Measurements from ENCODE around the gene ADAP1. TPM values are rescaled to one million over a fixed set of nuclear protein-coding genes. Genes with fewer than 3 reads are reported as not detected.

ADAP1 gene
- total RNA-seq, 1 donor: 1.3 TPM

- TF ChIP-seq CTCF (IDR thresholded peaks at IDR 0.05; ENCODE audit: insufficient read depth, low read depth, low read length): no peak
- no peak overlapping the region for H3K4me3 ChIP-seq (ENCODE audit: low read depth, low read length)
- DNase-seq (ENCODE audit: low read depth): no peak
Observed at GRCh38 chr7:959271-959670, 4.8 kb upstream of the ADAP1 start.

- TF ChIP-seq CTCF (IDR thresholded peaks at IDR 0.05; ENCODE audit: insufficient read depth, low read depth, low read length): no peak
- no peak overlapping the region for H3K4me3 ChIP-seq (ENCODE audit: low read depth, low read length)
- DNase-seq (ENCODE audit: low read depth): no peak
Observed at GRCh38 chr7:958221-959200, 4.0 kb upstream of the ADAP1 start.

- no peak for TF ChIP-seq CTCF (IDR thresholded peaks at IDR 0.05; ENCODE audit: insufficient read depth, low read depth, low read length)
- DNase-seq (ENCODE audit: low read depth): no peak
Observed at GRCh38 chr7:957418-958220, 3.1 kb upstream of the ADAP1 start.

GRCh38 chr7:956031-956430 is 1.6 kb upstream of the ADAP1 start:
- no peak for TF ChIP-seq CTCF (IDR thresholded peaks at IDR 0.05; ENCODE audit: insufficient read depth, low read depth, low read length)
- H3K4me3 ChIP-seq (ENCODE audit: low read depth, low read length): no peak overlapping the region
- DNase-seq (ENCODE audit: low read depth): no peak

More at GRCh38 chr7:957418-958220, 3.1 kb upstream of the ADAP1 start:
- H3K4me3 ChIP-seq (ENCODE audit: low read depth, low read length): no peak overlapping the region

GRCh38 chr7:953547-954327 is 743 bp downstream of the ADAP1 start:
- peak overlapping the region; percentile 47 for H3K4me3 ChIP-seq (ENCODE audit: low read depth, low read length)
- no peak for DNase-seq (ENCODE audit: low read depth)
- TF ChIP-seq CTCF (IDR thresholded peaks at IDR 0.05; ENCODE audit: insufficient read depth, low read depth, low read length): no peak

Measured in fibroblast of villous mesenchyme (primary cell).